Colon (tissue), 2 donors: ENCODE data around the gene JPH2.

Source experiments
- FAIRE-seq: peaks from 2 replicates; lab custom pipeline; 2012; peaks lifted over from hg19 to GRCh38; lab: Jason Lieb, UNC
- donor health status: control.
- donor health status: control.

JPH2 gene

GRCh38 chr20:44187772-44188709 is 1.1 kb upstream of the JPH2 start:
- no peak for FAIRE-seq

DNA sequence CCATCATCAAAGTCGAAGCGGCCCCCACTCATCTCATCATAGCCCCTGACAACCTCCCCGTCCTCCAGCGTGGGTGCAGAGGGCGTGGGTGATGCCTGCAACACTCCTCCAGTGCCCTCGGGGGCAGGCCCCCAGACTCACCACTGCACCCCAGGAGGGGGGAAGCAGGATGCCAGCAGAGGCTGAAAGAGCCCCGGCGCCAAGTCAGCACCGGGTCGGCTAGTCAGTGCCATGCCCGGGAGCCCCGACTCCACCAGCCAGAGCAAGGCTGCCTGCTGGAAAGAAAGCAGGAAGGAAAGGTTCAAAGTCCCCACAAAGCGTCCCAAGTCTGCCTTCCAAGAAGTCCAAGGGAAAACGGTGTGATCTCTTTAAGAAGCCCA is 324 bp downstream of the JPH2 start:
- FAIRE-seq = no peak

- FAIRE-seq = no peak
These were observed 787 bp downstream of the JPH2 start for GRCh38 chr20:44186201-44186600.

DNA sequence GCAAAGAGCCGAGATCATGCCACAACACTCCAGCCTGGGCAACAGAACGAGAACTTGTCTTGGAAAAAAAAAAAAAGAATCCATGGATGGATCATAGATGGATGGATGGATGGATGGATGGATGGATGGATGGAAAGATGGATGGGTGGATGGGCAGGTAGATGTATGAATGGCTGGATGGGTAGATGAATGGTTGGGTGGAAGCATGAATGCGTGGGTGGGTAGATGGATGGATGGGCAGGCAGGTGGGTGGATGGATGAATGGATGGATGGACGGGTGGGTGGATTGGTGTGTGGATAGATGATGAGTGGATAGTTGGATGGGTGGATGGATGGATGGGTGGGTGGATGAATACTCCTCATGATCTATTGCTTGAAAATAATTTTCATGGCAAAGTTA is 1.4 kb downstream of the JPH2 start:
- no peak for FAIRE-seq

DNA sequence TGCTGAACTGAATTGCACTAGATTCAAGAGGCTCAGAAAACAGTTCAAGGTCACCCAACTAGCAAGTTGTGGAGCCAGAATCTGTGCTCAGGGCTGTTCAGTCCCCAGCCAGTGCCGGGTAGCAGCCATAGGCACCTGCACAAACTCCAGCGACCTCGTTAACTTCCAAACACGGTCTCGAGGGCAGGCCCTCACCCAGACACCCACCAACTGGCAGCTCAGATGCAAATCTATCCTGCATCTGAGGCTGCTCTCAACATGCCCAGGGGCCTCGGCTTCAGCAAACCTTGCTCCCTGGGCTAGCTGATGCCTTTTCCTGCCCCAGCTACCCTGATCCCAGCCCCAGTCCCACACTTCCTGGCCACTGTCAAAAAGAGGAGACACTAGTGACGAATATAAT is 3.7 kb downstream of the JPH2 start:
- FAIRE-seq = no peak

GRCh38 chr20:44182863-44183262 is 4.1 kb downstream of the JPH2 start:
- no peak for FAIRE-seq

DNA sequence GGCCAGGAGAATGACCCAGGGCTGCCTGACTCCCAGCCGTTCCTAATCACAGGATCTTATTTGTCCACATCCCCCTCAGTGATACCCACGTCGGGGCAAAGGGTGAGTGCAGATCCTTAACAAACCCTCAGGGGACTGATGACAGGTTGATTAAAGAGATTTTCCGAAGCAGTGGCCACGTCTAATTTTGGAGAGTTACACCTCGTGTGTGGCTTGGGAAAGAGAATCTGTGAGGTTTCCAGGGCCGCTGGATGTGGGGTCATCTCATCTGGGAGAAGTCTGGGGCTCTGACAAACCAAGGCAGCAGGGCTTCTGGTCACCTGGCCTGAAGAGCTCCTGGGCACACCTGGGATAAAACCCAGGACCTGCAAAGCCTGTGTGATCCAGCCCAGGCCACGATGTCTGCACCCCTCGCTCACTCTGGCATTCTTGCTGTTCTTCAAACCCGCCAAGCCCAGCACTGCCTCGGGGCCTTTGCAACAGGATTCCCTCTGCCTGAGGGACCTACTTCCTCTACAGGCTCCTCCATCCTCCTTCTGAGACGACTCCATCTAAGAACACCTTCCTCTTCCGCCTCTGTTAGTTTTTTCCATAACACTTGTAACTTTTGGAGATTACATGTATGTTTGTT is 4.7 kb downstream of the JPH2 start:
- FAIRE-seq = no peak

DNA sequence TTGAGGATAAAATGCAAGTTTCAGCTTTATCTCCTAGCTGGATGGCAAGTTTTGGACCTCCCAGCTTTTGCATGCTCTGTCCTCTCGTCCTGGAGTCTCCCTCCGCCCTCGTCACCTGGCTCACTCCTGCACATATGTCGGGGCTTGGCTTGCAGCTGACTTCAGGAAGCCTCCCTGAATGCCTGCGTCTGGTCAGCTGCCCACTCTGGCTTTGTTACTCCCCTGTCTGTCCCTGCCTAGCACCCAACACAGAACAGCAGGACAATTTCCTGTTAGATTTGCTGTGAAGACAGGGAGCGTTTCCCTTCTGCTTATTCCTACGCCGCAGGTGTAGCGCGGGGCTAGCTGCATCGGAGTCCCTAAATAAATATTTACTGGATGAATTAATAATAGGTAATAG is 5.4 kb downstream of the JPH2 start:
- FAIRE-seq = no peak

- no peak for FAIRE-seq
These were observed 6.2 kb downstream of the JPH2 start for GRCh38 chr20:44180814-44181213.

DNA sequence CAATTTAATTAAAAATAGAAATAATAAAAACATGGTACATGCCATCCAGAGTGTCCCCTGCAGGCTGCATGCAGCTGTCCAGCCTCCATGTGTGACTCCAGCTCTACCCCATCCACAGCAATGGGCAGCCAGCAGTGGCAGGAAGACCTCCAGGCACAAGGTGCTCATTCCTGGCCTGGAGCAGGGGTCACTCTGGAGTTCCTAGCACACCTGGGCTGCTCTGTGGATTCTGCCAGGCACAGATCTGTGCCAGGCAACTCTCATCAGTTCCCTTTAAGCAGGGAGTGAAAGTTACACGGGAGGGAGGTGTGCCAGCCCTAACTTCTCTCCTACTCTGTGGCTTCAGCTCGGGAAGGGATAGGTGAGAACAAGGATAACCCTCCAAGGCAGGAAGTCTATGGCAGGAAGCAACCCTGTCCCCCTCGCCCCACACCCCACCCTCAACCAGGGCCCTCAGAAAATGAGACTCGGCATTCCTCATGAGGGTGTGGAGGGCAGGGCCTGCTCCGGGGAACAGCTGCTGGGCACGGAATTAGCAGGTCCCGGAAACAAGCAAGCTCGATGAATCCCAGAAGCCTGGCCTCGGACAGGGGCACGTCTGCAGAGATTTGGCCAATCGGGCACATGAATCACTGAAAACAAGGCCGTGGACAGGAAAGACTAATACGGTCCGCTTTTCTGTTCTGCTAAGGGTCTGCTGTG is 10.0 kb downstream of the JPH2 start:
- no peak for FAIRE-seq

- no peak for FAIRE-seq
These were observed 11.8 kb downstream of the JPH2 start for GRCh38 chr20:44174996-44175765.

GRCh38 chr20:44173846-44174245 is 13.1 kb downstream of the JPH2 start:
- FAIRE-seq = no peak

DNA sequence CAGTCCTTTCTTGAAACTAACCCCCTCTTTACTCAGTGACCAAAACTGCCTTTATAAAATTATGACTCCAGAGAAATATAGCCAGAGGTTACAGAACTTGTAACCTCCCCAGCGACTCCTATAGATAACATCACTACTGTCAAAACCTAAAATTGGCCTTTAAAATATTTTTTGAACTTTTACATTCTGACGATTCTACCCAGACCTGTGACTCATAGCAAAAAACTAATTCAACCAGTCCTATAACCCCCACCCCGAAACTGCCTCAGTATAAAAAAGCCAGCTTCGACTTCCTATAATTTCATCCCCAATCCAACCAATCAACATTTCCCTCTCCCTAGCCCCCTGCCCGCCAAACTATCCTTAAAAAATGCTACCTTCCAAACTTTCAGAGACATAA is 13.9 kb downstream of the JPH2 start:
- no peak for FAIRE-seq

DNA sequence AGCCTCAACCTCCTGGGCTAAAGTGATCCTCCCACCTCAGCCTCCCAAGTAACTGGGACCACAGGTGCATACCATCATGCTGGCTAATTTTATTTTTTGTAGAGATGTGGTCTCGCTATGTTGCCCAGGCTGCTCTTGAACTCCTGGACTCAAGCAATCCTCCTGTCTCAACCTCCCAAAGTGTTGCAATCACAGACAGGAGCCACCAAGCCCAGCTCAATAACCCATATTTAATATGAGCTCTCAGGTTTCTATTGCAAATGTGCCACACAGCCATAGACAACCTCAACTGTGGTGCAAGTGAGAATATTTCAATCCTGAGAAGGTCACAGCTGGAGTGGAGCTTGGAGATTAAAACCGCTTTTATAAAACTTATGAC is 14.4 kb downstream of the JPH2 start:
- FAIRE-seq = no peak

DNA sequence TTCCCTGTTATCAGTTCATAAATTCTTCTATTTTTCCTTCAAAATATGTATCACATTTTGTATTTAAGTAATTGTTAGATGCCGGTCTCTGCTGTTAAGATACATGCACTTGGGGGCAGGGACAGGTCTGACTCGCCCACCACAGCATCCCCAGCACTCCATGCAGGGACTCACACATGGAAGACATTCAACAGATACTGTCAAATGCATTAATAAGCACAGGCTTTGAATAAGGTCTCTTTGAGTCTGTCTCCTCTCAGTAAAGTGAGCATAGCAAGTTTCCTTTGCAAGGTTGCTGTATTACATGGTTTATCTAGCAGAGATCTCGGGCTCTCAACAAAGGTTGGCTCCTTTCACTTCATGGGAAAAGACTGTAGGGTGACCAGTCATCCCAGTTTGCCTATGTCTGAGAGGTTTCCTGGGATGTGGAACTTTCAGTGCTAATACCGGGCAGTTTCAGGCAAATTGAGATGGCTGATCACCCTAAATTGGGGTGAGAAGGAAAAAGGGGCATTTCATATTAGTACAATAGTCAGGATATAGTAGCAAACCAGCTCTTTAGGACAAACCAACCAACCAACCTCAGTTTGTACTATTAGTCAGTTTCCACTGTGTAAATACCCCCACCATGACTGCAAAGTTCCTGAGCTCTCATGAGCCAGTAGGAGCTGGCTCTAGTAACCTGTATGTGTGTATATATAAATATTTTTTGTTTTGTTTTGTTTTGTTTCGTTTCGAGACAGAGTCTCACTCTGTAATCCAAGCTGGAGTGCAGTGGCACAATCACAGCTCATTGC is 15.0 kb downstream of the JPH2 start:
- FAIRE-seq = no peak

DNA sequence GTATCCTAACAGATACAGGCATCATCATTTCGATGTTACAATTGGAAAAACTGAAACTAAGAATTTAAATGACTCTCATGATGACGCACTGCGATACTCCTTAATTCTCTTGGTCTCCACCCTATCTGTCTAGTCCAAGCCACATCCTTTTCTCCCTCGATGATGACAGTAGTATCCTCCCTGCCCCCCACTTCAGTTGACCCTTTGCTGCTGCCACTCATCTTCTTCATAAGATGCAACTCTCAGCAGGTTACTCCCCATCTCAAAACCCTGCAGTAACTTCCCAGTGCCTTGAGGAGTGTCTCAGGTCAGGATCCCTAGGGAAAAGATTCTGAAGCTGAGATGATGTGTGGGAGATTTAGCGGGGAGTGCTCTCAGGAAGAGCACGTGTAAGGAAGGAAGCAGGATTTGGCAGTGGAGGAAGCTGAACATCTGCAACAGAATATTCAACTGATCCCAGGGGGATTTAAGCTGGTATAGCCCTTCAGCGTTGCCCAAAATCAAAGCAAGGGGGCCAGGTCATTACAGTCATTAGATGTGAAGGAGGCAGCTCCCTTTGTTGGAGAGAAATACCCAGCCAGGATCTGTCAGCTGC is 16.1 kb downstream of the JPH2 start:
- no peak for FAIRE-seq

- no peak for FAIRE-seq
These were observed 19.3 kb downstream of the JPH2 start for GRCh38 chr20:44167736-44168135.

DNA sequence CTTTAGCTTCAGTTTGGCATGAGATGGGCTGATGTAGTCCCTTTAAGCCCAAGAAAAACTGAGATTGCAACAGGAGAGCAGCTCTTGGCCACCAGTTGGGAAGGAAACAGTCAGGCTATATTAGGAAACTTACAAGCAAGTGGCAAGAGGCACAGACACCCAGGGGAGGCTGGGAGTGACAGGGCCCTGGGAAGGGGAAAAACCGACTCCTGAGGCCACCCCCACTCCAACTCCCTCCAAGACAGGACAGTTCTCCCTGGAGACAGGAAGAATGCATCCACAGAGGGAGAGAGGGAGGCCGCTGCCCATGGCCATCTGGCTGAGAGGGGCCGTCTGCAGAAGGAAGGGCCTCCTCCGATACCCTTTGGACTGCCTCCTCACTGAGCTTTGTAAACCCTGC is 20.5 kb downstream of the JPH2 start:
- no peak for FAIRE-seq

DNA sequence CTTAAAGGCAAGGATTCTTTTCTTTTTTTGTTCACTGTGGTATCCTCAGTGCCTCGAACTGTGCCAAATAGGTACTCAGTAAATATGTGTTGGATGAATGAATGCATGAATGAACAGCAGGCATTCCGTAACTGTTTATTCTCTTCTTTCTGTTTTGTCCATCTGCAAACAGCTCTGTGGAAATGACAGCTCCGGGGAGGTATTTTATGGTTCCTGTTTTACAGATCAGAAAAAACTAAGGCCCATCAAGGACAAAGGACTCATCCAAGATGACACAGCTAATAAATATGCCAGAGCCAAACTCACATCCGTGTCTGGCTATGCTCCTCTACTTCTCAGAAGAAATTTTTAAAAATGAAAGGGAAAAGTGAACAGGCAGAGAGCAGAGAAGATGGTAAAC is 21.0 kb downstream of the JPH2 start:
- FAIRE-seq = no peak

DNA sequence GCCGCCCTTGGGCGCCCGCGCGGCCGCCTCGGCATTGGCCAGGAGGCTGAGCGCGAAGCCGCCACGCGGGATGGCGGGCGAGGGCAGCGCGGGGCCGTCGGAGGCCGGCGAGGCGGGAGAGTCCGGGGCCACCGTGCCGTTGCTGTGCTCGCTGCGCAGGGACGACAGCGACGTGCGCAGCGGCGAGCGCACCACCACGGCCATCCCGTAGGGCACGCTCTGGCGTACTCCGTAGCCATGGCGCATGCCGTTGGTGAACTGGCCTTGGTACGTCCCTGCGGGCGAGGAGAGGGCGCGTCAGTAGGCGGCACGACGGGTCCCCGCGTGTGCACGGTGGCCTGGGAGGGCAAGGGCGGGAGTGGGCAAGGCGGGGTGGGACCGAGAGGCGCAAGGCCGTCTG is 26.9 kb downstream of the JPH2 start:
- FAIRE-seq = no peak

DNA sequence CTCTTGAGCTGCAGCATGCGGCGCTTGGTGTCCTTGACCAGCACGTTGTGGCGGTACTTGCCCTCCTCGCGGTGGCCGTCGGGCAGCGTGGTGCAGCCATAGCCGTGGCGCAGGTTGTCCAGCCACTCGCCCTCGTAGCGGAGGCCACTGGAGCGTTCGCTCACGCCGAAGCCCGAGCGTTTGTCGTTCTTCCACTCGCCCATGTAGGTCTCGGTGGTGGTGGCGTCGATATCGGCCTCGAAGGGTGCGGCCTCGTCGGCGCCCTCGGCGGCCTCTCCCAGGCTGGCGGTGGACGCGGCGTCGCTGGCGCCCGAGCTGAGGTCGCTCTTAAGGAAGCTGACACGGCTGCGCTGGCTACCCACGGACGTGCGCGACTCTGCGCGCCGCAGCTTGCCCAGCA is 27.3 kb downstream of the JPH2 start:
- no peak for FAIRE-seq
